Activated naive CD4-positive, alpha-beta T cell treated with anti-CD3 and anti-CD28 coated beads for 36 hours (primary cell): ENCODE data around the gene XPO5. TPM values are rescaled to one million over a fixed set of nuclear protein-coding genes. Genes with fewer than 3 reads are reported as not detected.
"Not testable (repeated sequence)": the region's sequence is repeated elsewhere in the genome, so short reads cannot be mapped to it uniquely, and the experiment has no call there.

Source experiments
- CTCF ChIA-PET: fragments of 350-600 bp; sonication (Branson Sonifier 250); formaldehyde crosslinking; loops from one replicate; lab custom pipeline; 2021; ENCODE audit warnings: antibody characterized with exemption; lab: Charles Lee
- DNase-seq: peaks from one replicate; pipeline ENCODE4 v3.0.0-alpha.2; 2020
- H3K27ac Mint-ChIP-seq: one replicate; pipeline ENCODE4 v1.8.0; 2021; ENCODE audit warnings: mild to moderate bottlenecking, mixed read lengths
- H3K27me3 Mint-ChIP-seq: one replicate; pipeline ENCODE4 v1.8.0; 2021; ENCODE audit warnings: low read depth, mixed read lengths
- H3K36me3 Mint-ChIP-seq: one replicate; pipeline ENCODE4 v1.8.0; 2021; ENCODE audit warnings: low read depth, mixed read lengths
- H3K4me1 Mint-ChIP-seq: one replicate; pipeline ENCODE4 v1.8.0; 2021; ENCODE audit warnings: low read depth, mixed read lengths
- H3K4me3 Mint-ChIP-seq: one replicate; pipeline ENCODE4 v1.8.0; 2021; ENCODE audit warnings: mild to moderate bottlenecking, moderate library complexity, mixed read lengths
- H3K9me3 Mint-ChIP-seq: one replicate; pipeline ENCODE4 v1.8.0; 2021; ENCODE audit warnings: mixed read lengths
- intact Hi-C: fragments of 100-400 bp; cut with micrococcal nuclease; formaldehyde crosslinking; loops from one replicate; pipeline ENCODE4 v1.15.1; 2023
- total RNA-seq, 2 experiments: library from RNA; stranded (reverse); gene quantifications; one replicate each; pipeline ENCODE4 v1.2.3, GENCODE V29; 2021

Gene XPO5
- total RNA-seq, 2 experiments from 2014 or later: 74.9 to 93.2 TPM

DNA sequence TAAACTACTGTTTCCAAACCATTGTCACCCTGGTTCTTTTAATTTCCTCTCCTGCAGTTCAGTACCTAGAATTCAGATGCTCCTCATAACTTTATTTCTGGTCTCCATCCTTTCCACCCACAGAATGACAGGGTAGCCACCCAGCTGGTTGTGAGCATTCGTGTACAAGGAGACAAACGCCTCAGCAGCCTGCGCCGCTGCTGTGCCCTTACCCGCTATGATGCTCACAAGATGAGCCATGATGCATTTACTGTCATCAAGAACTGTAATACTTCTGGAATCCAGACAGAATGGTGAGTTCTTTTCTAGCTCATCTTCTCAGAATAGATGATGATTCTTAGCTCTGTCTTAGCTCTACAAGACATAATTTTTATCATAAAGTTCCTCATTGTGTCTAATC, 34.6 kb upstream of the XPO5 start:
- Mint-ChIP-seq H3K36me3 (peaks cover 35% of the 10 kb centered on the region), H3K9me3 (no peaks in the 10 kb centered on the region), H3K27me3 (no peaks in the 10 kb centered on the region), H3K27ac (no peak overlapping the region), H3K4me3 (no peak overlapping the region), H3K4me1 (peaks cover 2% of the 10 kb centered on the region)
- CTCF ChIA-PET: interaction anchor here (1.1 kb wide), 1 partner anchor 15 kb away, joined by 3 read pairs; no protein-coding TSS in a partner anchor
- intact Hi-C loops: no loop called here
- DNase-seq: no peak

DNA sequence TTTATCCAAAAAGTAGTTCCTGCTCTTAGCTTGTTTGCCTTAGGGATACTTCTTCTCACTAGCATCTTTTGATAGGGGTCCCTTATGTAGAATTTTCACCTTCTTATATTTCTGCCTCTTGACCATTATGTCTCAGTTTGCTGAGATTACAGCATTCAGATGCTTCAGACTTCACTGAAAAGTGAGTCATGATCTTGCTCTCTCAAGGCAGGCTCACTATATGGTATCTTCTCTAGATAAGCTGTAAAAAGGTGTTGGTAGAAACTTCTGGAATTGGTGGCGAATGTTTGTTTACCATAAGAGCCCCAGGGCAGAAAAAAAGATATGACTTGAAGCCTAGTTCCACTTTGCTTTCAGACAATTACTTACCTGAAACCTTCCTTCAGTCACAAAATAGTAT, 33.6 kb upstream of the XPO5 start:
- intact Hi-C loops: no loop called here
- H3K36me3 Mint-ChIP-seq: peaks cover 40% of the 10 kb centered on the region
- no peak for DNase-seq
- H3K9me3 Mint-ChIP-seq: no peaks in the 10 kb centered on the region
- CTCF ChIA-PET: interaction anchor here (0.6 to 2.2 kb wide), 12 partner anchors 9 to 463 kb away, joined by 3 to 31 read pairs (median 4); partner anchors contain the start of genes GTPBP2, POLH and XPO5
- H3K4me1 Mint-ChIP-seq: peaks cover 2% of the 10 kb centered on the region
- H3K4me3 Mint-ChIP-seq: no peak overlapping the region
- H3K27ac Mint-ChIP-seq: no peak overlapping the region
- no peaks in the 10 kb centered on the region for H3K27me3 Mint-ChIP-seq

DNA sequence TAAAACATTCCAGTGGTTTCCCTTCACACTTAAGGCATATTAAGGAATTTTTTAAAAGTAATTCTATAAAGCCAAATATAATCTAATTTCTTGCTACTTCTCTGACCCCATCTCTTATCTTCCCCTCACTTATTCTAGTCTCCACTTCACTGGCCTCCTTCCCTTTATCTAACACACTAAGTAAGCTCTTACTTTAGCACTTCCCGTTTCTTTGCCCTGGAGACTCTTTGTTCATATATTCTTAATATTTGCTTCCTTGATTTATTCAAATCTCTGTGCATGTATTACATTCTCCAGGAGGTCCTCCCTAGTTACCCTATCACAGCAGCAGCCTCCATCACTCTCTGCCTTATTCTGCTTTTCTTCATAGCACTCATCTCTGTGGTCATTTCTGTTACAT, 33.0 kb upstream of the XPO5 start:
- Mint-ChIP-seq H3K4me1 (peaks cover 2% of the 10 kb centered on the region), H3K36me3 (peaks cover 40% of the 10 kb centered on the region), H3K27me3 (no peaks in the 10 kb centered on the region), H3K4me3 (no peak overlapping the region), H3K9me3 (no peaks in the 10 kb centered on the region), H3K27ac (no peak overlapping the region)
- CTCF ChIA-PET: interaction anchor here (0.6 to 2.2 kb wide), 21 partner anchors 7 to 451 kb away, joined by 3 to 31 read pairs (median 4); partner anchors contain the start of genes GTPBP2, POLH and XPO5
- intact Hi-C loops: loop anchor here (1.0 kb wide), 1 partner anchor 470 kb away; no protein-coding TSS in a partner anchor
- no peak for DNase-seq

DNA sequence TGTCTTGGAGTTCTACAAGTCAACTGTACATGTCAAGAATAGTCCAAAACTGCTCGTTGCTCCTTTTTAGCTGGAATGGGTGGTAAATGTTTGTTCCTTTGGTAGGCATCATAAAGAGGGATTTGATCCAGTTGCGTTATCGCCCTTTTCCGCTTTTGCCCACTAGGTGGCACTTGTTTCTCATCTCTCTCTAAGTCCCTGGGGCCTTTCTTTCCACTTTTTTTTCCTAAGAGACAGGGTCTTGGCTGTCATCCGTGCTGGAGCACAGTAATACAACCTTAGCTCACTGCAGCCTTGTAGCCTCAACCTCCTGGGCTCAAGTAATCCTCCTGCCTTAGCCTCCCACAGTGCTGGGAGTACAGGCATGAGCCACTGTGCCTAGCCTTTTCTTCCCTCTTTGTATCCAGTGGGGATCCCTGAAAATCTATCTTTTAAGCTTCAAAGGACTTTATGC, 32.5 kb upstream of the XPO5 start:
- H3K27ac Mint-ChIP-seq: no peak overlapping the region
- intact Hi-C loops: loop anchor here (1.0 kb wide), 1 partner anchor 471 kb away; no protein-coding TSS in a partner anchor

DNA sequence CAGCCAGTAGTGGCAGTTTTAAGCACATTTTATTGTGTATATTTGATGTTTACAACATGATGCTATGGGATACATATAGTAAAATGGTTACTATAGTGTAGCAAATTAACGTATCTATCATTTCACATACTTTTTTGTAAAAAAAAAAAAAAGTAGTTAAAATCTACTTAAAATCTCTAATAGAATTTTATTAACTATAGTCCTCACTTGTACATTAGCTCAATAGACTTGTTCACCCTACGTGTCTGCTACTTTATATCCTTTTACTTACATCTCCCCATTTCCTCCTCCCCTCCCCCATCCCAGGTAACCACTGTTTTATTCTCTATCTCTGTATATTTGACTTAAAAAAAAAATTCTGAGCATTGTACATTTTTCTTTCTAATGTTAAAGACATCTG, 30.2 kb upstream of the XPO5 start:
- no peaks in the 10 kb centered on the region for H3K9me3 Mint-ChIP-seq
- CTCF ChIA-PET: interaction anchor here (0.6 to 1.4 kb wide), 7 partner anchors 9 to 598 kb away, joined by 3 to 4 read pairs (median 3); no protein-coding TSS in a partner anchor
- no peak overlapping the region for H3K27ac Mint-ChIP-seq
- peaks cover 39% of the 10 kb centered on the region for H3K36me3 Mint-ChIP-seq
- DNase-seq: no peak
- peaks cover 2% of the 10 kb centered on the region for H3K4me1 Mint-ChIP-seq
- no peak overlapping the region for H3K4me3 Mint-ChIP-seq
- intact Hi-C loops: no loop called here
- H3K27me3 Mint-ChIP-seq: no peaks in the 10 kb centered on the region

More for the DNA sequence above, 32.5 kb upstream of the XPO5 start:
- CTCF ChIA-PET: interaction anchor here (0.6 to 2.2 kb wide), 21 partner anchors 8 to 967 kb away, joined by 3 to 31 read pairs (median 4); partner anchors contain the start of genes GTPBP2, POLH and XPO5
- no peaks in the 10 kb centered on the region for H3K27me3 Mint-ChIP-seq
- H3K4me3 Mint-ChIP-seq: no peak overlapping the region
- peaks cover 2% of the 10 kb centered on the region for H3K4me1 Mint-ChIP-seq
- peak; percentile 75 for DNase-seq
- H3K9me3 Mint-ChIP-seq: no peaks in the 10 kb centered on the region
- H3K36me3 Mint-ChIP-seq: peaks cover 38% of the 10 kb centered on the region

DNA sequence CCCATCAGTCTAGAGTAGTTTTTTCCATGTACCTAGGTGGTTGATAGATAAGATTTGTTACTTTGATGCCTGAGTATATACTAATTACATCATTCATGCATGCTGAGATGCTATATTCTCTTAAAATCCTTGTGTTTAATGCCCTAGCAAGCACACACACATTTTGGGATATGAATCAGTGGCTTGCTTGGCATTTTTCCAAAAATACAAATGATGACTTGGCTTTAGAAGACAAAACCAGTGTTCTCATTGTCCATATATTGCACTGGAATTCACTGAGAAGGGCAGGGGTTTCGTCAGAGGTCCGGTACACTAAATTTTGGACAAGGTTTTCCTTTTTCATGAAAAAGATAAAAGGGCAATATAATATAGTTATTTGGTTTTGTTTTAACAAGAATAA, 28.3 kb upstream of the XPO5 start:
- Mint-ChIP-seq H3K36me3 (peaks cover 35% of the 10 kb centered on the region), H3K27me3 (no peaks in the 10 kb centered on the region), H3K4me3 (no peak overlapping the region), H3K4me1 (peaks cover 2% of the 10 kb centered on the region), H3K27ac (no peak overlapping the region), H3K9me3 (no peaks in the 10 kb centered on the region)
- intact Hi-C loops: no loop called here
- CTCF ChIA-PET: no interaction called here
- DNase-seq: no peak

DNA sequence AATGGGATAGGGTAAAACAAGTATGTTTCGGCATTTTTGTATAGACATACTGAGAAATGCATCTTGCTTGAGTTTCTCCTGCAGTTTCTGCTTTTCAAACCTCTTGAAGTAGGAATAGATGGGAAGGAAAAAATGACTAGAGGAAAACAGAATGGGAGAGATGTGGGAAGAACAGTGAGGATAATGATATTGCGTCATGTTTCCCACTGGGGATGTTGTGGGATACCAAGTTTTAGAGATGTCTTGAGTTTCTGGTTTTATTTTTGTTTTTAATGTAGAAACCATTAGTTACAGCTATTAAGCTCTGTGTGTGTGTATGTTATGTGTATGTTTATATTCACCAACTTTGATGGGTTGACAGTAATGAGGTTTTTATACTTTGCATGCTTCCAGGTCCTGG, 24.8 kb upstream of the XPO5 start:
- CTCF ChIA-PET: interaction anchor here (1.2 to 1.5 kb wide), 2 partner anchors 8 to 13 kb away, joined by 3 to 6 read pairs; no protein-coding TSS in a partner anchor
- Mint-ChIP-seq H3K9me3 (no peaks in the 10 kb centered on the region), H3K27ac (no peak overlapping the region), H3K36me3 (peaks cover 35% of the 10 kb centered on the region), H3K4me3 (no peak overlapping the region), H3K27me3 (no peaks in the 10 kb centered on the region), H3K4me1 (no peaks in the 10 kb centered on the region)
- intact Hi-C loops: no loop called here
- no peak for DNase-seq

DNA sequence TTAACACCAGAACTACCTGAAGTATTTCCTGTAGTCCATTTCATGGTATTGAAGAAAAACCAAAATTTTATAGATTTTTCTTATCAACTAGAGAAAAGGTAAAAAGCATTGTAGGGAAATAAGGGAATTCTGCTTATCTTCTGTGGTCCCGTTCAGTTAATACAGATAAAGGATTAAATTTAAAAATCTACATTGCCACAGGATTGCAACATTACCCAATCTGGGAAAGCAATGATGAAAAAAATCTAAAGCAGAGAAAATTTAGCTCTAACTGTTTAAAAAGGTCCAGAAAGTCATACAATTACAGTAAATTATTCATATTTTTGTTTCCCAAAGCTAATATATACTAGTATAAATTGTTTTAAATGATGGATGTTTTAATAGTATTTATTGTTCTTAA, 18.1 kb upstream of the XPO5 start:
- no peak overlapping the region for H3K4me3 Mint-ChIP-seq
- H3K27ac Mint-ChIP-seq: no peak overlapping the region
- H3K36me3 Mint-ChIP-seq: peaks cover 34% of the 10 kb centered on the region
- no peaks in the 10 kb centered on the region for H3K9me3 Mint-ChIP-seq
- H3K27me3 Mint-ChIP-seq: no peaks in the 10 kb centered on the region
- intact Hi-C loops: no loop called here
- no peak for DNase-seq
- H3K4me1 Mint-ChIP-seq: no peaks in the 10 kb centered on the region
- CTCF ChIA-PET: interaction anchor here (0.5 to 4.4 kb wide), 3 partner anchors 13 to 154 kb away, joined by 3 to 31 read pairs (median 3); no protein-coding TSS in a partner anchor

DNA sequence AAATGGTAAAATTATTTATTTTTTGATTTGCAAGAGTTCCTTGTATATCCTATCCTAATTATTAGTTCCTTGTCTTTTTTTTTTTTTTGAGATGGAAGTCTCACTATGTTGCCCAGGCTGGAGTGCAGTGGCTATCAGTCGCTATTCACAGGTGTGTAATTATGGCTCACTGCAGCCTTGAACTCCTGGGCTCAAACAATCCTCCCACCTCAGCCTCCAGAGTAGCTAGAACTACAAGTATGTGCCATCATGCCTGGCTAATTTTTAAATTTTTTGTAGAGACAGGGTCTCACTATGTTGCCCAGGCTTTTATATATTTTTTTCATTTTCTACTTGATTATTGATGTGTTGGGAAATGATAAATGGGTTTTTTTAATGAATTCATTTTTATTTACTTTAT, 13.7 kb upstream of the XPO5 start:
- peaks cover 47% of the 10 kb centered on the region for H3K36me3 Mint-ChIP-seq
- CTCF ChIA-PET, H3K4me3 Mint-ChIP-seq, H3K4me1 Mint-ChIP-seq, H3K9me3 Mint-ChIP-seq, DNase-seq, H3K27me3 Mint-ChIP-seq, H3K27ac Mint-ChIP-seq, intact Hi-C loops: not testable (repeated sequence)

DNA sequence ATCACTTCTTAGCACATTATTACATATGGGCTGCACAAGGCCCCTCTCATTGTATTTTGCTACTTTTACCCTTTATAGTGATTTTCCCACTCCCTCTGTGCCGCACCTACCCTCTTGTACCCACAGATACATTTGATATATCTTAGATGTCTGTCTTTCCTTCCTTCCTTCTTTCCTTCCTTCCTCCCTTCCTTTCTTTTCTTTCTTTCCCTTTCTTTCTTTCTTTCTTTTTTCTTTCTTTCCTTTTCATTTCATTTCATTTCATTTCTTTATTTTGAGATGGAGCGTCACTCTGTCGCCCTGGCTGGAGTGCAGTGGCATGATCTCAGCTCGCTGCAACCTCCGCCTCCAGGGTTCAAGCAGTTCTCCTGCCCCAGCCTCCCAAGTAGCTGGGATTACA, 12.4 kb upstream of the XPO5 start:
- H3K4me3 Mint-ChIP-seq: no peak overlapping the region
- peaks cover 11% of the 10 kb centered on the region for H3K4me1 Mint-ChIP-seq
- H3K27me3 Mint-ChIP-seq: no peaks in the 10 kb centered on the region
- H3K36me3 Mint-ChIP-seq: peaks cover 57% of the 10 kb centered on the region
- DNase-seq: no peak
- intact Hi-C loops: no loop called here
- H3K27ac Mint-ChIP-seq: peak overlapping the region; percentile 50
- H3K9me3 Mint-ChIP-seq: no peaks in the 10 kb centered on the region
- CTCF ChIA-PET: interaction anchor here (0.7 to 1.2 kb wide), 2 partner anchors 17 to 324 kb away, joined by 3 to 4 read pairs; no protein-coding TSS in a partner anchor

DNA sequence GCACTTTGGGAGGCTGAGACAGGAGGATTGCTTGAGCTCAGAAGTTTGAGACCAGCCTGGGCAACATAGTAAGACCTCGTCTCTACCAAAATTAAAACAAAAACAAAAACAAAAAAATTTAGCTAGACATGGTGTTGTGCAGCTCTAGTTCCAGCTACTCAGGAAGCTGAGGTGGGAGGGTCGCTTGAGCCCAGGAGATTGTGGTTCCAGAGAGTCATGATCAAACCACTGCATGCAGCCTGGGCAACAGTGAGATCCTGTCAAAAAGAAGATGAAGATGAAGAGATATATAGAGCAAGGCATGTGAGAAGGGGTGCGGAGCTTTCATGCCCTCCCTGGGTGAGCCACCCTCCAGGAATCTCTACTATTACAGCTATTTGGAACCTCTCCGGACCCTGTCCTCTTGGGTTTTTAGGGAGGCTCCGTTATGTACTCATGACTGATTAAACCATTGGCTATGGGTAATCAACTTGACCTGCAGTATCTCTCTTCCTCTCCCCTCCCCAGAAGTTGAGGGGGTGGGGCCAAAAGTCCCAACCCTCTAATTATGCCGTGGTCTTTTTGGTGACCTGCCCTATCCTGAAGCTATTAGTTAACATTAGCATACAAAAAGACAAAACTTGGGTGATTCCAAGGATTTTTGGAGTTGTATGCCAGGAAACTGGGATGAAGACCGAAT, 9.2 kb upstream of the XPO5 start:
- peaks cover 49% of the 10 kb centered on the region for H3K36me3 Mint-ChIP-seq
- H3K27me3 Mint-ChIP-seq: no peaks in the 10 kb centered on the region
- peaks cover 14% of the 10 kb centered on the region for H3K4me1 Mint-ChIP-seq
- CTCF ChIA-PET: interaction anchor here (0.5 to 1.0 kb wide), 2 partner anchors 78 to 494 kb away, joined by 3 to 4 read pairs; no protein-coding TSS in a partner anchor
- DNase-seq: no peak
- H3K9me3 Mint-ChIP-seq: no peaks in the 10 kb centered on the region
- H3K4me3 Mint-ChIP-seq: no peak overlapping the region
- intact Hi-C loops: no loop called here
- no peak overlapping the region for H3K27ac Mint-ChIP-seq

DNA sequence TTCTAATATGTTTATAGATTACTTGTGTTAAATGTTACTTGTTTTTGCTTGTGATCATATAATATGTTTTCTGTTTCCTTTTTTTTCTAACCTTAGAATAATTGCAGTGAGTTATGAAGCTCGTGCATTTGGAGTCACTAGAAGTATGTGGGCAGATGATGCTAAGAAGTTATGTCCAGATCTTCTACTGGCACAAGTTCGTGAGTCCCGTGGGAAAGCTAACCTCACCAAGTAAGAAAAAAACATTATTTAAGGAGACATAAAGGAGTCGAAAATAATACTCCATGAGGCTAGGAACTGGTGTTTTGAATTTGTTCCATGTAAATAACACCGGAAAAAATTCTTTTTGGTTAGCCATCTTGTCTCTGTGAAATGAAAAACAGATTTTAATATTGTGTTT, 7.1 kb upstream of the XPO5 start:
- Mint-ChIP-seq H3K9me3 (no peaks in the 10 kb centered on the region), H3K4me3 (no peak overlapping the region), H3K36me3 (peaks cover 43% of the 10 kb centered on the region), H3K27me3 (no peaks in the 10 kb centered on the region), H3K27ac (no peak overlapping the region), H3K4me1 (peaks cover 25% of the 10 kb centered on the region)
- CTCF ChIA-PET: interaction anchor here (0.5 to 0.8 kb wide), 2 partner anchors 23 to 248 kb away, joined by 3 read pairs; no protein-coding TSS in a partner anchor
- intact Hi-C loops: no loop called here
- no peak for DNase-seq
